Measurements from ENCODE around the gene LHX1.

- TF ChIP-seq RARB (CRISPR knock-in tag; IDR thresholded peaks at IDR 0.05) (no peak), CSRNP3 (CRISPR knock-in tag; IDR thresholded peaks at IDR 0.05) (no peak)
These were observed 26.3 kb upstream of the LHX1 start for GRCh38 chr17:36911001-36911400.
